GM19193 (cell line): Measurements from ENCODE around the gene CD247.

Experiments
- POLR2A ChIP-seq: IDR thresholded peaks from 4 replicates; pipeline ENCODE4 v1.6.1; 2011; ENCODE audit not compliant: insufficient read depth, insufficient read length; ENCODE audit errors: extremely low read depth

Gene CD247

GRCh38 chr1:167432780-167433179 is 85.5 kb downstream of the CD247 start:
- no peak for TF ChIP-seq POLR2A

DNA sequence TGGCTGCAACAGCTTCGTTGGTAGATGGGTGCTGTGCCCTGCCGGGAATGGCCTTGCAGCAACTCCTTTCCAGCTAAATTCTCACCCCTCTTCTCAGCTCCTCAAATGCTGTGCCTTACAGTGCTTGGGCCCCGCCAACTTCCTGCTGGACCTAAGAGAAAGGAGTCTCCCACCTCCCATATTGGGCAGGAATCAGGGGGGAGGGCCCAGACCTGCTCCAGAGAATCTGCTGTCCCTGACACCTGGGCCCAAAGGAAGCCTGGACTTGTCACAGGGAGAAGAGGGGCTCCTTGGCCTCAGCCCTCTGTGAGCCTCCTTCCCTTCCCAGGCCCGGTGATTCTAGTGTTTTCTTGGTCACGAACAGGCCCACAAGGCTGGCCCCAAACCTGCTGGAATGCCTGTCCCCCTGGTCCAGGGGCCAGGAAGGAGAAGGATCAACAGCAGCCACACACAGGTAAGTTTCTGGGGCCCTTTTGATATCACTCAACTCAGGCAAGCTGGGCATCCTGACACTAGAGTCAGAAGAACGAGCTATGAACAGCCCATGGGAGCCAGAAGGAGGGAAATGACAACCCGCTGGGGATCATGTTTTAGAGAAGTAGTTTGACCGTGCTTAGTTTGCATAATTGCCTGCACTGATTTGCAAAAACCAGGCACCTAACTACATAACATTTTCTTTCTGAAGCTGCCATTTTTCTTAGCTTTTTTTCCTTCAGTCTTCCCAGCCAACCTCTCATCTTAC is 86.2 kb downstream of the CD247 start:
- no peak for TF ChIP-seq POLR2A

DNA sequence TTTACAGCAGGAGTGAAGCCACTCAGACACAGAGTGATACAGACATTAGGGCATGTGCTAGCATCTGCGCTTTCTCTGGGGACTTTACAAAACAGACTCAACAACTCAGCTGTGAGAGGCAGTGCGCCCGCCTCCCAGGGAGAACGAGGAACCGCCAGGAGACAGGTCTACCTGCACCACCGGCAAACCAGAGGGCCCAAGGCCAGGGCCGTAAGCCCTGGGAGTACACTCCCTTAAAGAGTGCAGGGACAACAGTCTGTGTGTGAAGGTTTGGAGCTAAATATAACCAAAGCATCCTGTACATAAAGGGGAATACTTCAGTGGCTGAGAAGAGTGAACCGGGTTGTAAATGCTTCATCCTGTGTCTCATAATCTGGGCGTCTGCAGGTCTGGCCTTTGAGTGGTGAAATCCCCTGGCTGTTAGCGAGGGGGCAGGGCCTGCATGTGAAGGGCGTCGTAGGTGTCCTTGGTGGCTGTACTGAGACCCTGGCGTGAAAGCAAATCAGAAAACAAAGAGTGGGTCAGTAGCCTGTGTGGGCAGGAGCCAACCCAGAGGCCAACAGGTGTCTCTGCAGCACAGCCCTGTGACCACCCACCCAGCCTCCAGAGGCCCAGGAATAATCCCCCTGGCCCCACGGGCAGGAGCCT is 86.9 kb downstream of the CD247 start:
- TF ChIP-seq POLR2A: no peak

DNA sequence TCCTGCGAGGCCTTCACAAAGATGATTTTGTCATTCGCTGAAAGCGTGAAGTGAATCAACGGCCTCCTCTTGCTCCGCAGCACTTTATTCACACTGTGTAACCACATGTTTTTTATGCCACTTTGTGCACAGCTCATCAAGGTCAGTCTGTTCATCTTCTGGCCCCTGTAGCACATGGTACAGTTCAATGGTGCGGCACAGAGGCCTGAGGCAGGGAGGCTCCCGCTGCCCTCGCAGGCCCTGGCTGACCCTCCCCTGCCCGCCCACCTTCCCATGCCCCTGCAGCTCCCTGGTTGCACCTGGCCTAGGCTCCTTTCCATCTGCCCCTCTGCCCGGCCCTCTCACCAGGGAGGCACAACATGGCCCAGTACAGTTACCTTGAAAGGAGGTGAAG is 87.5 kb downstream of the CD247 start:
- TF ChIP-seq POLR2A: no peak

- TF ChIP-seq POLR2A: no peak
These were observed 88.0 kb downstream of the CD247 start for GRCh38 chr1:167430134-167430848.

- no peak for TF ChIP-seq POLR2A
These were observed 88.7 kb downstream of the CD247 start for GRCh38 chr1:167429612-167430011.

DNA sequence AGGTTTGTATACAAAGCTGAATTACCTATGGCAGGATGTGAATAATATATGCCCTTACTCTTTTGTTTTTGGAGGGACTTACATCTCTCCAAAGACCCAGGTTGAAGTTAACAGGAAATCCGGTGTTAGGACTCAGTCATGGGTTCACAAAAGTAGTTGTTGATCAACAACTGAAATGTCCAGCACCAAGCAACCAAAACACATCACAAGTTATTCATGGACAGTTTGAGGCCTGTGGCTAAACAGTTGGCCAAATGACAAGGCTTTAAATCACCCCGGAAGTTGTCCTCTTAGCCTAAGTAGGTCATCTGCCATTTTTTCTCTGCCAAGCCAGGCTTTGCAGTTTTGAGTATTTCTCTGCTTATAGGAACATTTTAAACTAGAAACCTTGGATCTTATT is 89.9 kb downstream of the CD247 start:
- no peak for TF ChIP-seq POLR2A

DNA sequence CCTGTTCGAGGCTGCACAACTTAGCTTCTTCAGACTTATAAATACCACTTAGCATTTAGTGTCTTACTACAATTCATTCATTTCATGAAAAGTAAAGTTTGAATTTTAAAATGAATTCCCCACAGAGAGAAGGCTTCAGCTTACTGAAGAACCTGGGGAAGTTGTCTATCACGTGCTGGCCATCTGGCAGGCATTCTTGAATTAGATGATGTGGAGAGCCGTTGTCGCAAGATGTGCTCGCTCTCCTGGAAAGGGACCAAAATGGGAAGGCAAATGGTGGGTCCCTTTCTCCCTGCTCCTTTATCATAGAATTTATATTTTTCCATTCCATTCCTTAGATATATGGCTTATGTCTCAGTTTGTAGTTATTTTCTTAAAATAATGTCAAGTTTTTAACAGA is 90.5 kb downstream of the CD247 start:
- no peak for TF ChIP-seq POLR2A

- TF ChIP-seq POLR2A: no peak
These were observed 91.6 kb downstream of the CD247 start for GRCh38 chr1:167426716-167427115.

DNA sequence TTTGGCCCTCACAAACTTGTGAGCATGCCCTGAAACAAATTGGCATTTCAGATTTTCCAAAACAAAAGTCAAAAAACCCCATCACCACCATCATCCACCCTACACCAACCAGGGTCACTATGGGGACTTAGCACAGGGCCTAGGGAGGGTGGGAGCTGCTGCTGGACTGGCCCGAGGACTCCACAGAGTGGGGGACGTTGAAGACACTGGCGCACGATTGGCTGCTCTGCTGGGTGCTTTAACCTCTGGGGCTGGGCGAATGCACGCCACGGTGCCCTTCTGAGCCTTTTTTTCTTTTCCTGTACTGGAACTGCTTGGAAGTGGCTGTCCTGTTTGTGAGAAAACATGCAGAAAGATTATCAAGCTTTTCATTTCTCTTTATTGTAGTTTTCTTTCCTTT is 92.8 kb downstream of the CD247 start:
- TF ChIP-seq POLR2A: no peak

DNA sequence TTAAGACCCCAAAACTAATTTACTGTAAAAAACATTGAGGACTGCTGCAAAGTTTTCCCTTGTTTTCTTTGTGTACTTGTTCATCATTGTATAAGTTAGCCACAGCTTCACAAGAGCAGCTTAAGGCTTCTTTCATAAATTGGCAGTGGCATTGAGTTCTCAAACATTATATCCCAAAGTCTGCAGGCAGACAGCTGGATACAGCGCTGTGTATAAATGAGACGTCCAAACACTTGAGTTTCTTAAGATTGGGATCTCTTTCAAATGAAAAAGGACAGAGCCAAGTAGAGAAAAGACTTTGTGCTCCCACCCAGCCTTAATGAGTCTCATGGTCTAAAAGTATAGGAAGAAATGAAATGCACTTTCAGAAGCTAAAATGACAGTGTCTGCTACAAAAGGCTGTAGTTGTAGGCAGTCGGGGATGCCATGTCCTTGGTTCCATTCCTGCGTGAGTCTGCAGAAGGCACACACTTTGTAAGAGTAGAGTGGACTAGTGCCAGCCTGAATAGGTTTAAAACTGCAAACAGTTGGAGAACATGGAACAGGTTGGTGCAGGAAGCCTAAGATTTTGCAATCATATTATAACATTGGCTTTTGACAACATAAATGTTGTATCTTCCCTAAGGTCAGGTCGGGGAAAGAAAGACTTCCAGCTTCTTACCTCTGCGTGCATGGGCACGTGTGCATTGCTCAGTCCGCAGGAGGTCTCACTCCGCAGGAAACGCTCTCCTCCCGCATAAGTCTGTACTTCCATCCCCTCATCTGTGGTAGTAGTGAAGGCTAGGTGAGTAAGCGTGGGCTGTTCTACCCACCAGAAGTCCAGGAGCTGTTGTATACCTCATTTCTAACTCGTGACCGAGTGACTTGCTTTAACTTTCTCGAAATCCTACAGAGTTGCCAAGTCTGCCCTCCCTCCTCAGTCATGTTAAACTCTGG is 94.4 kb downstream of the CD247 start:
- no peak for TF ChIP-seq POLR2A

GRCh38 chr1:167420510-167420909 is 97.8 kb downstream of the CD247 start:
- no peak for TF ChIP-seq POLR2A

DNA sequence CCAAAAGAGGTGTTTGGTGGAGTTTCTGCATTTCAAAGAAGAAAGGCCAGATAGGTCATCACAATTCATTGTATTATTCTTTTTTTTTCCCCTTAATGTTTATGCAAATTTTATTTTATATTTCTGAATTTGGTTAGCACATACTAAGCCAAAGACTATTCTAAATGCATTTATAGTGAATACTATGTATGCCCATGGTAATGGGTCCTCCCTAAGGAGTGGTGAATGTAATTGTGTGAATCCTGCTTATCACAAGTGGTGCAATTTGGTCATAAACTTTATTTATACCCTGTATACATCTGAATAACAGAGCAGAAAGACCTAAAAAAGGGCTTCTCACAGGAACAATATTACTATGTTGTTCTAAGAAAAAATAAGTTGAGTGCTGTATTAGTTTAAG is 99.1 kb downstream of the CD247 start:
- no peak for TF ChIP-seq POLR2A

- TF ChIP-seq POLR2A: no peak
These were observed 99.9 kb downstream of the CD247 start for GRCh38 chr1:167418391-167418790.

DNA sequence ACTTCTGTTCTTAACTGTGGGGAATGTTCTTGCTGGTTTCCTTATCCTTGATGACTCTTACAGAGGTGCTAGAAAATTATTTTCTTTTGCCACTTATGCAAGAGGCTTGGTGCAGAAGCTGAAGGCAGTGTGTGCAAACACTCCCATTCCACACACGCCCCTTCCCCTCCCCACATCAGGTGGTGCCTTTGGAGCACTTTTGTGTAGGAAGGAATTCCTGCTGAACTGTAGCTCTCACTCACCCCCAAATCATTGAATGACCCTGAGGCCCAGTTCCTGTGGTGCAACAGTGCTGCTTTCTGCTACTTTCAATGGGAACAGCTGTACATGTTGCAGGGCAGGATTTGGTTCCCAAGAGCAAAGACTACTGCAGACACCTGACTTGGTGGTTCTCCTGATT is 101.8 kb downstream of the CD247 start:
- no peak for TF ChIP-seq POLR2A

DNA sequence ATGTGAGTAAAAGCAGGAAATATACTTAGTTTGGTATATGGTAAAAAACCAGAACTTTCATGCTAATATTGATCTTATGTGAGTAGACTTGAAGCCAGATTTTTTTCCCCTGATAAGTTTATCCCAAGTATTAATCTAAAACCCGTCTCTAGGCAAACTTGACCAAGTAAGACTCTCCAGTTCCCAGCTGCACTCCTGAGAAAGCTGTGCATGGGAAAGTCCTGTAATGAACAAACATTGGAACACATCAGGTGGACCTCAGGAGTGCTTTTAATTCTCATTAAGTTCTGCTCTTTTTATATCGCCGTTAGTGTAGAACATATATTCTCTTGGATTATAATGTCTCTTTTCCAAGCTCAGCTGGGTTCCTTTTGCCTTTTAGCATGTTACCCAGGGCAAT is 105.0 kb downstream of the CD247 start:
- TF ChIP-seq POLR2A: no peak

- TF ChIP-seq POLR2A: no peak
These were observed 105.4 kb downstream of the CD247 start for GRCh38 chr1:167412920-167413319.
